NCI-H1417 (cell line): ENCODE results near the gene FLT4.

ENCODE experiments used
- DNase-seq, 3 experiments: peaks; one replicate each; lab custom pipeline; 2025; lab: John Stamatoyannopoulos, UW

The FLT4 gene

GRCh38 chr5:180607861-180608571, 41.4 kb downstream of the FLT4 start:
- DNase-seq = no peak

- no peak for DNase-seq
Observed at GRCh38 chr5:180606215-180606785, 43.1 kb downstream of the FLT4 start.

GRCh38 chr5:180605554-180606214, 43.7 kb downstream of the FLT4 start:
- DNase-seq = peak in 2 of 3 experiments; percentile 18 to 56

DNA sequence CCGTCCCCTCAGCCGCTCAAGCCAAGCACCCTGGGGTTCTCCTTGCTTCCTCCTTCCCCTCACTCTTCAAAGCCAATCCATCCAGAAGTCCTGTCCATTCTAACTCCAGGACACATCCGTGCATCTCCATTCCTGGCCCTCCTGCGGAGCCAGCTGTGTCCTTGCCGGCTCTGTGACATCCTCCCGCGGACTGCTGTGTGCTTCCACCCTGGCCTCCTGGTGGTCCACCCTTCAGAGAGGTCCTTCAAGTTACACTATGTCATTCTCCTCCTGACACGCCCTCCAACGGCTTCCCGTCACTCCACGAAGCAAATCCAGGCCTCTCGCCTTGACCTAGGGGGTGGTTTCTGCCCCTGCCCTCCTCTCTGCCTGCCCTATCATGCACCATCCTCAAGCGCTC, 45.1 kb downstream of the FLT4 start:
- no peak for DNase-seq

DNA sequence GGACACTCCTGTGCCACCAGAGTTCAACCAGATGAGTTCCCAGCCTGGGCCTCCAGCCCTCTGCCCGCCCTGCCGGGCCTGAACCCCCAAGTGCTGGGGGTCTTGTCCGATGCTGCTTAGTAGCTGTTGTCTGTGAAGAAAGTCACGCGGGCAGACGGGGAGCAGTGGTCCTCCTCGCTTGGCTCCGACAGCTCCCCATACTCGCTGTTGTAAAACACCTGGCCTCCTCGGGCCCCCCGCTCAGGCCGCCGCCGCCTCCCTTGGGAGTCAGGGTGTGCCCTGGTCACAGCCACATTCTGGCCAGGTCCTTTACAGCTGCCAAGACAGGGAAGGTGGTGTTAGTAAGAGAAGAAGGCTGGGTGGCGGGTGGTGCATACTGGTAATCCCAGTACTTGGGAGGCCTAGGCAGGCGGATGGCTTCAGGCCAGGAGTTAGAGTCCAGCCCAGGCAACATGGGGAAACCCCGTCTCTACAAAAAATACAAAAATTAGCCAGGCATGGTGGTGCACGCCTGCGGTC, 46.3 kb downstream of the FLT4 start:
- DNase-seq = no peak

DNA sequence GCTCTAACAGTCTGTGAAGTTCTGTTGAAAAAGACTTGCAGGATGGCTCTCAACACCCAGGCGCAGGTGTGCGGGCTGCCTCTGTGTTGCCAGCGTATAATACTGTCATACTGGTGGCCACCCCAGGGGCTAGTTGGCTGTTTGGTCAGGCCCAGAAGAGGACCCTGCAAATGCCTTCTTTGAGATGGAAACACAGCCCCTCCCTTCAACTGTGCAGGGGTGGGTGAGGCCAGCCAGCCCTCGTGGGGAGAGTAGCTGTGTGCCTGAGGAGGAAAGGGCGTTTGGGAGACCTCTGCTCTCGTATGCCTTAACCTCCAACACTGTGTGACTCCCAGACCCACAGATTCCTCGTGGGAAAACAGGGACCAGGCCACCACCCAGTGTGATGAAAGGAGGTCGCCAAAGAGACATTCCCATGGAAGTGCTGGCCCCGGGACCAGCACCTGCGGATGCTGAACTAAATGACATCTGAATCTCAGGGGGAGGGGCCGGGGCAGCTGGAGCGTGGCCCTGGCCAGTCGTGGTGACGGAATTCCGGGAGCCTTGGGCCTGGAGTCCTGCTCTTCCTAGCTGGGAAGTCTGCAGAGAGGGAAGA, 46.8 kb downstream of the FLT4 start:
- DNase-seq = no peak

DNA sequence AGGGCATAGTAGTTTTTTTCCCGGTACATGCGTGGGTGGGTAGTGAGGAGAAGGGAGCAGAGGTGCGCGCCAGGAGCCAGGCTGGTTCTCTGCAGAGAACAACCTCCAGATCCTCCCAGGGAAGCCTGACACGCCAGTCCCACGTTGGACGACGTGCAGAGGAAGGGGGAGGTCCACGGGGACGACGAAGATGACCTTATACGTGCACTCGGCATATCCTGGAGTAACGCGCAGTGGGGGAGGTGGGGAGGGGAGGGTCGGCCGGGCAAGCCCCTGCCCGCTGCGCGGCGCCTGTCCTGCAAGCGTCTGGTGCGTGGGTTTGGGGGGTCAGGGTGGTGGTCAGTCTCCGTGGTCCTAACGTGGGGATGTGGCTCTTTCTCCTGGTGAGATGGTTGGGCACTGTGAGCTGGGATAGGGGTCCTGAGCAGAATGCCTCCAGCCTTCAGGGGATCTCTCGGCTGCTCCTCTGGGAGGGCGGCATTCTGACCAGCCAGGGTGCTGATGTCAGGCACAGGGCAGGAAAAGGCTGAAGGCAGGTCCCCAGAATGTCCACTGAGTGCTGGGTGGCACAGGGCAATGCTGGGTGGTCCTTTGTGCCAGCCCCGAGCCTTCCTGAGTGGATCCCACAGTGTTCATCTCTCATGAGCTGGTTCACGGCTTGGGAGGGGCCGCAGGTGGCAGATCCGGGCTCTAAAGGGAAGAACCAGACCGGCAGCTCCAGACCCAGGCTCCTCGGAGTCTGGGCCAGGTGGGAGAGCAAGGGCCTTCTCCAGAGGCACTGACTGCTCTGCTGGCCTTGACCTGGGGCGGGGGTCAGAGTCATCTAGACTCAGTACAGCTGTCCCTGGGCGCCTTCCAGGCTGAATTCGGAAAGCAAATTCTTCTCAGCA, 47.6 kb downstream of the FLT4 start:
- no peak for DNase-seq

- no peak for DNase-seq
Observed at GRCh38 chr5:180600554-180601041, 48.8 kb downstream of the FLT4 start.

DNA sequence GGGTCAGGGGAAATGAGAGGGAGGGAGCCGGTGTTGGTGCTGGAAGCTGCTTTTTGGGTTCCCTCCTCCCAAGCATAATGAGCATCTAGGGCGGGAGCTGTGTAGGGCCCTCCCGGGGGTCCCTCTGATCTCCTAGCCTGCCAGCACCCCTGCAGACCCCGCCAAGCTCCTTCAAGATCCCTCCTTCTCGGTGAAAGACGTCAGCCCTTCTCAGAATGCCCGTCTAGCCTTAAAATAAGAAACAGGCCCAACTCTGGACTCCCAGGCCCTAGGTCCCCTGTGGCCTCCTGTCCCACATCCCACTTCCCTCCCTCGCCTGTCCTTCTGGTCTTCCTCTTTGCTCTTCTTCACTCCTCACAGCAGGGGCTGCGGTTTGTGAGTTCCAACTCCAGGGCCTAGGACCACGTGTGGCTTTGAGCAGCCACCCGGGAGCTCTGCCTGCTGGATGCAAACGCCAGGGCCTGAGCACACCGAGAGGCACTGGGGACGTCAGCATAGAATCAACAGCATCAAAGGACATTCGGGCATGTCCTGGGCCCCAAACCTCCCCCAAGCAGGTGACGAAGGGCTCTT, 49.3 kb downstream of the FLT4 start:
- no peak for DNase-seq

DNA sequence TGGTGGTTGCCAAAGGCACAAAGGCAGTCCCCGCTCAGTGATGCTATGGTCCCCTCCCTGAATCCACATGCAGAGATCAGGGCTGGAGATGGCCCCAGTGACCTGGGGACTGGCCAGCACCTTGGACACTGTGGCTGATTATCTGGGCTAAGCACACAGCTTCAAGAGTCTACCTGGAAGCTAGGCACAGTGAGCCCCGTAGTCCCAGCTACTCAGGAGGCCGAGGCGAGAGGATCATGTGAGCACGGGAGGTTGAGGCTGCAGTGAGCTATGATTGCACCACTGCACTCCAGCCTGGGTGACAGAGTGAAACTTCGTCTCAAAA, 49.8 kb downstream of the FLT4 start:
- DNase-seq = no peak

GRCh38 chr5:180598797-180599589, 50.4 kb downstream of the FLT4 start:
- no peak for DNase-seq

DNA sequence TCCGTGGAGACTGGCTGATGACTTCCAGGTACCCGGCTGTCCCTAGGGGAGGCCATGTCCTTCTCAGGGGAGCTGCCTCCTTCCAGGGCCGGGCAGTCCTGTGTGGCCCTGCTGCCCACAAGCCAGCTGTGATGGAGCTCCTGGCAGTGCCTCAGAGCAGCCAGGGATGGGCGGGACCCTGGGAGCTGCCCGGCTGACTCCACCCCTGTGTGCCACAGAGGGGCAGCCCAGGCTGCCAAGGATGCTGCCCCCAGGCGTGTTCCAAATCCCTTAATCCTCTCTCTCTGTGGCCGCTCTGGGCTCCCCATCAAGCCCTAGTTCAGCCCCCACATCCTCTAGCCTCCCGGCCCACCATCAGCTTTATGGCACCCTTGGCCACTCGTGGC, 51.1 kb downstream of the FLT4 start:
- DNase-seq = no peak

GRCh38 chr5:180596668-180597231, 52.6 kb downstream of the FLT4 start:
- DNase-seq = no peak

DNA sequence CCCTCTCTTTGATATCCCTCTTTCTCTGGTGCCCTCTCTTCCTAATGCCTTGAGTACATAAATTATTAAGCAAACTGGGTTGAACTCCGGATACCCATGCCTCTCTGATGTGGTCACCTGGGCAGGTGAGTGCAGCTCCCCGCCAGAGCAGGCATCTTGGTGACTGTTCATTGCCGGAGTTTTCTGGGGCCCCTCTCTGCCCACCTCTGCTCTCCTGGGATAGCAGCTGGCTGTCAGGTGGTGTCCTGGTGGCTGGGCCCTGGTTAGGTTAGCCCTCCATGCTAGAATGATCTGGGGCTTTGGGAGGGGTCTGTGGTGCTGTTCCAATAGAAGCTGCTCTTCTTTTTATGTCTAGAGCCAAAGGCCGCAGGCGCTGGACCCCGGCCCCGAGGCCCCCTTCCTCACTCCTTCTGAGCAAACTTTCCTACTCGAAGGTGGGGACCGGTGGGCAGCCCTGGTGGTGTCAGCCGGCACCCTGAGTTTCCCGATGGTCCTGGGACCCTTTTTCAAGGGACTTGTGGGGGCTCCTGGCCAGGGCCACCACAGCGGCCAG, 53.2 kb downstream of the FLT4 start:
- DNase-seq = no peak

DNA sequence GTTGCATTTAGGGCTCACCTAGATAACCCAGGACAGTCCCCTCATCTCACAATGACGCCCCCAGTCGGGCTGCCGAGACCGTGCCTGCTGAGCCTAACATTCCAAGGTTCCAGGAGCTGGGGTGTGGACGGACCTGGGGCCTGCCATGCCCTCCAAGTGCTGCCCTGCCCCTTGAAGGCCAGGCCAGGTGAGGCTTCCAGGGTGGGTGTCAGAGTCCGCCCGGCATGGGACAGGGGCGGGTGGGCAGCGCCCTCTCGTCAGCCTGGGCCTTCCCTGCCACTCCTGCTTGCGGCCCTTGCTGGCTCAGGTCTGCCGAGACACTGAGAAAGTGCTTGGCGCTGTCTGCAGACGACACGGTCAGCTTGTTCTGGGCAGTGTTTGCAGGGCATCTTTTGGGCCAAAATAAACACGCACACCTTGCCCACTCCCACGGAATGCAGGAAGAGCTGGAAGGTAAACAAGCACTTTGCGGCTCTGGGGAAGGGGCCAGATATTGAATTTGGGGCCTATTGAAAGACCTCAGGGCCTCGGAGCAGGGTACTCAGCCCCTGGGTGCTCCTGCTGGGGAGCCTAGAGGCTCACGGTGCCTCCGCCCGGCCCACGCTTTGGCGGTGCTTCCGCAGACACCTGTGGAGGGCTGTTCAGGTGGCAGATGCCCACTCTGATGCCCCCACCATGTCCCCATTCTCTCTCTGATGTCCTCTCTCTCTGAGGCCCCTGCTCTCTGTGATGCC, 53.9 kb downstream of the FLT4 start:
- DNase-seq = no peak

GRCh38 chr5:180595046-180595379, 54.4 kb downstream of the FLT4 start:
- no peak for DNase-seq

GRCh38 chr5:180594311-180595045, 54.9 kb downstream of the FLT4 start:
- no peak for DNase-seq

GRCh38 chr5:180593446-180594206, 55.8 kb downstream of the FLT4 start:
- no peak for DNase-seq
